GM18502 (cell line): Measurements from ENCODE around the gene PRPF40B.
A peak's percentile ranks its signal among the peaks of the same experiment; 100 is the strongest.

Experiments used
- ATAC-seq: cut with Tn5 transposase; IDR thresholded peaks from one replicate; pipeline ENCODE4 v1.9.1; 2021; ENCODE audit warnings: mild to moderate bottlenecking; ENCODE audit not compliant: unreplicated experiment, poor library complexity

Gene PRPF40B

GRCh38 chr12:49654715-49655114 lies 31.4 kb downstream of the PRPF40B start:
- no peak for ATAC-seq

- ATAC-seq = no peak
These were observed 32.4 kb downstream of the PRPF40B start for GRCh38 chr12:49655595-49656236.

- no peak for ATAC-seq
These were observed 34.9 kb downstream of the PRPF40B start for GRCh38 chr12:49658276-49658675.

GRCh38 chr12:49659753-49660152 lies 36.4 kb downstream of the PRPF40B start:
- ATAC-seq = no peak

GRCh38 chr12:49661191-49661590 lies 37.8 kb downstream of the PRPF40B start:
- ATAC-seq = no peak

GRCh38 chr12:49661746-49662145 lies 38.4 kb downstream of the PRPF40B start:
- ATAC-seq = no peak

- peak; percentile 74 for ATAC-seq
These were observed 39.9 kb downstream of the PRPF40B start for GRCh38 chr12:49662998-49663843.

- no peak for ATAC-seq
These were observed 40.8 kb downstream of the PRPF40B start for GRCh38 chr12:49664167-49664566.

- ATAC-seq = peak; percentile 58
These were observed 41.4 kb downstream of the PRPF40B start for GRCh38 chr12:49664591-49665239.

GRCh38 chr12:49665384-49665783 lies 42.0 kb downstream of the PRPF40B start:
- no peak for ATAC-seq

- ATAC-seq = no peak
These were observed 42.8 kb downstream of the PRPF40B start for GRCh38 chr12:49666176-49666575.

GRCh38 chr12:49667325-49668090 lies 44.1 kb downstream of the PRPF40B start:
- no peak for ATAC-seq

- no peak for ATAC-seq
These were observed 46.4 kb downstream of the PRPF40B start for GRCh38 chr12:49669796-49670195.

GRCh38 chr12:49671031-49671765 lies 47.8 kb downstream of the PRPF40B start:
- ATAC-seq = no peak

GRCh38 chr12:49672301-49673217 lies 49.2 kb downstream of the PRPF40B start:
- no peak for ATAC-seq

GRCh38 chr12:49673446-49674317 lies 50.3 kb downstream of the PRPF40B start:
- ATAC-seq = no peak

- ATAC-seq = no peak
These were observed 51.1 kb downstream of the PRPF40B start for GRCh38 chr12:49674318-49674981.
